Right ventricle myocardium inferior (tissue), 1 donor: ENCODE measurements around the gene C2CD5. TPM values are rescaled to one million over a fixed set of nuclear protein-coding genes. Genes with fewer than 3 reads are reported as not detected.
"Not testable (repeated sequence)": the region's sequence is repeated elsewhere in the genome, so short reads cannot be mapped to it uniquely, and the experiment has no call there.

Experiments used
- ATAC-seq: fragments of 200-7000 bp; cut with Tn5 transposase; one replicate; pipeline ENCODE4 v1.9.1; 2020; ENCODE audit warnings: mild to moderate bottlenecking, moderate library complexity
- DNase-seq: peaks from one replicate; pipeline ENCODE4 v3.0.0; 2021; ENCODE audit errors: missing footprints
- intact Hi-C: fragments of 100-400 bp; cut with DNase I; formaldehyde crosslinking; loops from one replicate; pipeline ENCODE4 v1.11.0; 2022
- total RNA-seq: library from RNA; stranded (reverse); fragmentation: NEBNext Ultra II Directional; extraction: Animal tissue kit (Norgen Biotek cat#: 25700); gene quantifications from one replicate; pipeline ENCODE4 v1.2.1, GENCODE V29; 2021
- donor health status: DM: no; HTN: yes; CAD: no; lungs with severe emphysema.

C2CD5 gene
- total RNA-seq, 1 donor from 2014 or later: 22.0 TPM

DNA sequence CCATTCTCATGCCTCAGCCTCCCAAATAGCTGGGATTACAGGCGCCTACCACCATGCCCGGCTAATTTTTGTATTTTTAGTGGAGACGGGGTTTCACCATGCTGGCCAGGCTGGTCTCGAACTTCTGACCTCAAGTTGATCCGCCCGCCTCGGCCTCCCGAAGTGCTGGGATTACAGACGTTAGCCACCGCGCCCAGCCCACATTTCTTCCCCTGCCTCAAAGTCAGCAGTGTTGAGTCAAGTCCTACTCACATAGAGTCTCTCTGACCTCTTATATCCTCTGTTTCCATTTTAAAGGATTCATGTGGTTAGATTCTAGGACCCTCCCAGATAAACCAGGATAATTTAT lies 100.1 kb downstream of the C2CD5 start:
- DNase-seq: peak; percentile 20
- not testable (repeated sequence) for ATAC-seq
- intact Hi-C loops: loop anchor here (5.0 kb wide), 2 partner anchors 107 to 342 kb away; no protein-coding TSS in a partner anchor

DNA sequence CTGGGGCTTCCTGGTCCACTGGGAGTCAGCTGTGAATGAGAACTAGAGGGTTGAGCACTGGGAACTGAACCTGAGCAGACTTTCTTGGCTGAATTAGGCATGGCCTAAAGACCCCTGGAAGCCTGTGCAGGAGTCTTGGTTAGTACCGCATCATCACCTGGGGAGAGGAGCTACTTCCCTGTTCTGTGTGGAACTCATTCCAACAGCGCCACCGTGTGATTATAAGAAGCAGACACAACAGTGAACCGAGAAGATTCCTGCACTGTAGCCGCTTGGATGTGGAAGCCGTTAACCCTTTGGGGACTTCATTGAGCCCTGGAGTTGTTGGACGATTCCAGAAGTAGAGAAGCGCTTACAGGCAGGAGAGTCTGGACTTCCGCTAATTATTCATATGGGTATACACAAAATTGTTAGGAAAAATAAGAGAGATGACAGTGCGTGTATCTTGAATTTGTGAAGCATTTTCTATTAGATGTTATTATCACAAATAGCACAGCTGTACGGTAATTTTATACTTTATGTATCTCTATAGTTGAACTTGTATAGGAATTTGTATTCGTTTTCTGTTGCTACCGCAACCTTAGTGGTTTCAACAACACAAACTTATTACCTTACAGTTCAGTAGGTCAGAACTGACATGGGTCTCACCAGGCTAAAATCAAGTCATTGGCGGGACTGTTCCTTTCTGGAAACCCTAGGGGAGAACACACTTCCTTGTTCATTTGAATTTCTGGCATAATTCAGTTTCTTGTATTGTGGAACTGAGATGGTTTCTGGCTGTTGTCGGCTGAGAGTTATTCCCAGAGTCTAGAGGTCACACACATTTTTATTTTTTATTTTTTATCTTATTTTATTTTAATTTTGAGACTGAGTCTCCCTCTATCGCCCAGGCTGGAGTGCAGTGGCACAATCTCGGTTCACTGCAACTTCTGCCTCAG lies 100.7 kb downstream of the C2CD5 start:
- intact Hi-C loops: loop anchor here (1.0 to 5.0 kb wide), 3 partner anchors 106 to 360 kb away; no protein-coding TSS in a partner anchor
- ATAC-seq (peak; percentile 94), DNase-seq (peak; percentile 62)

- DNase-seq (no peak), ATAC-seq (no peak)
- intact Hi-C loops: no loop called here
Measured at GRCh38 chr12:22437031-22437806, 107.1 kb downstream of the C2CD5 start.

- ATAC-seq (no peak), DNase-seq (no peak)
- intact Hi-C loops: no loop called here
Measured at GRCh38 chr12:22435583-22435982, 108.8 kb downstream of the C2CD5 start.

- DNase-seq (no peak), ATAC-seq (no peak)
- intact Hi-C loops: no loop called here
Measured at GRCh38 chr12:22431693-22432251, 112.6 kb downstream of the C2CD5 start.

DNA sequence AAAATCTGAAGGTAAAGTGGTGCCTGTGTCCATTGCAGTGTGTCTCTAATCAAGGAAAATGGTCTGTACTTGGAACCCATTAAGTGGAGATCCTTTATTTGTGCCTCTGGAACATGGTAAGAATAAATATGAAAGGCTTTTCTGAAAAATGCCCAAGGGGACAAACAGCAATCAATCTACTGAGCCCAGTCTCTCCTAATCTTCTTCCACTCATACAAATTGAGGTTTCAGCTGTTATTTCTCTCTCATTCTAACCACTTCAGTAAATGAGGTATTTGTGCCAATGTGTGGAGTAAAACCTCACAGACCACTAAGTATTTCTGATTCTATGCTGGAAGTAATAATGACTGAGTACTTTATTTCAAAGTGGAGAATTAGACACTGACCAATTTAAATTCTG lies 127.5 kb downstream of the C2CD5 start:
- no peak for ATAC-seq

GRCh38 chr12:22415342-22416309 lies 128.7 kb downstream of the C2CD5 start:
- ATAC-seq (peak; percentile 79), DNase-seq (no peak)
- intact Hi-C loops: no loop called here

More for the DNA sequence above, 127.5 kb downstream of the C2CD5 start:
- no peak for DNase-seq
- intact Hi-C loops: no loop called here

- DNase-seq: no peak
- no peak for ATAC-seq
- intact Hi-C loops: no loop called here
Measured at GRCh38 chr12:22414742-22415141, 129.6 kb downstream of the C2CD5 start.

GRCh38 chr12:22413592-22413991 lies 130.8 kb downstream of the C2CD5 start:
- DNase-seq (peak; percentile 33), ATAC-seq (peak; percentile 84)
- intact Hi-C loops: no loop called here

DNA sequence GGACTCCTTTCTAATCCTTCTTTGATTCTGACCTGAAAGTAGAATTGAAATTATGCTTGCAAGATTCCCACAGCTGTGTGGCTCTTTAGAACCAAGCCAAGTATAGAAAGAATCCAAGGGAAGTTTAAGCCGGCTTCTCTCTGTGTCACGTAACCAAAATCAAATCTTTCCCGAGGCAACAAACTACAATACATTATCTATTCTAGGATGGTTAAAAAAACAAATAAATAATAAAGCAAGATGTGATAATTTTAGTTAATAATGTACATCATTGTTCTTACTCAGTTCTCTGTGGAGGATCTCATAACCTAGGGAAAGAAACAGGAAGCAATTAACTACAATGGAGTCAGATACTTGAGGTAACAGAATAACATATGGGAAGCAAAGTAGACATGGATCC lies 131.8 kb downstream of the C2CD5 start:
- ATAC-seq: no peak
- DNase-seq: no peak
- intact Hi-C loops: no loop called here

DNA sequence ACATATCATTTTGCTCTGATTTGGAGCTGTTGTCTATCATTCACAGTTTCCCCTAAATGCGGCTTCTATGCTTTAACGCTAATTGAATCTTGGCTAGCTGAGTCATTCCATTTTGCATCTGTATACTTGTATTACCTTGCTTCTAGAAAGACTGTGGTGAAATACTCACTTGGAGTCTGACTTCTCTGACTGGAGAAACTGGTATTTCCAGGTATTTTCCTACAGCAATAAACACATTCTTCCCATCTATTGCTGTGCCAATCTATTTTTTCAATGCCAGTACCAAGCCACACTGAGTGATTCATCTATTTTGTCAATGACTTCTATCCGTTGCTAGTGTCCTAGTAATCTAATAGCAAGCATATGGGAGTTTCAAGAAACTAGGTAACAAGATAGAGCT lies 133.9 kb downstream of the C2CD5 start:
- ATAC-seq (no peak), DNase-seq (no peak)
- intact Hi-C loops: no loop called here

- intact Hi-C loops: no loop called here
- ATAC-seq: no peak
- no peak for DNase-seq
Measured at GRCh38 chr12:22409377-22410164, 134.8 kb downstream of the C2CD5 start.

DNA sequence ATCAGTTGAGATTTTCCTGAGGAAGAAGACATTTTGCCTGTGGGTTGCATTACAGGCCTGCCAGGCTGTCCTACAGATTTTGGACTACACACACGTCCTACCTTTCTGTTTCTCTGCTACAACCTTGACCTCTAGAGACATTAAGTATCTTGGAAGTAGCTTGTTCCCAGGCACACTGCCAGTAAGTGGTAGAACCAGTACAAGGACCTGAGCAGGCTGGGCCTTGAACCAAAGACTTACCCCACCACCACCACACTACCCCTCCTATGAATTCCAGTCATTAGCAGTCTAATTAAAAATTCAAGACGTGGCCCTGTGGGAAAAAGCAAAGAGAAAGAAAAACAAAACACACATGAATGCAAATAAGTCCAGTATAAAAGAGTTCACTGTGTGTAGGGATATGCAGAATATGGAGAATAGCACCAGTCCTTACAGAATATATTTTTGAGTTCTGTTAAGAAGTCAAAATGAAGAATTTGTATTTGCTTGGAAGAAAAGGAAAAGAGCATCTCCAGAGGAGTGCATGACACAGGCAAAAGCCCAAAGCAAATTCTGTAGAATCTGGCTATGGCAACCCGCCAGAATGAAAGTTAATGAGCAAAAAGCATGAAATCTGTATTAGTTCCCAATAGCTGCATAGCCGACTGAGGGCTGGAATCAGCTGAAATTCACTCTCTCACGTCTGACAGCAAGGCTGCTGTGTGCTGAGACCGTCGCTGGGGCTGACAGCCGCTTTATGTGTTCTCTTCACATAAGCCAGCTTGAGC lies 135.5 kb downstream of the C2CD5 start:
- DNase-seq (no peak), ATAC-seq (no peak)
- intact Hi-C loops: no loop called here

DNA sequence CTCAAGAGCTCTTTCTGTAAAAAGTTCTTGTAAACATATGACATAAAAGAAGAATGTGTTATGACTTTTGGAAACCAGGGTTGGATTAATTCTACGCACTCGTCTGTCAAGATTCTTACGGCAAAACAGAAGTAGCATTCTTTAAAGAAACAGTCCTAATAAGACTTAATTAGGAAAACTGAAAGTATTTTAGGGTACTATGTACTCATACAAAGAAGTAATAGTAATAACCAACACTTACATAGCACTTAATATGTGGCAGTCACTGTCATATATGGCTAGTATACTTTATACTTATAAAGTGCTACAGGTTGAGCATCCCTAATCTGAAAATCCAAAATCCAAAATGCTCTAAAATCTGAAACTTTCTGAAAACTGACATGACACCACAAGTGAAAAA lies 136.9 kb downstream of the C2CD5 start:
- no peak for ATAC-seq
- intact Hi-C loops: no loop called here
- DNase-seq: no peak

GRCh38 chr12:22406627-22407026 lies 137.7 kb downstream of the C2CD5 start:
- DNase-seq (no peak), ATAC-seq (no peak)
- intact Hi-C loops: no loop called here

GRCh38 chr12:22399464-22400180 lies 144.7 kb downstream of the C2CD5 start:
- intact Hi-C loops: no loop called here
- no peak for ATAC-seq
- no peak for DNase-seq
